ENCODE results near the gene SND1.

The SND1 gene

GRCh38 chr7:127736511-127736910, 84.5 kb downstream of the SND1 start:
- no peak for DNase-seq

DNA sequence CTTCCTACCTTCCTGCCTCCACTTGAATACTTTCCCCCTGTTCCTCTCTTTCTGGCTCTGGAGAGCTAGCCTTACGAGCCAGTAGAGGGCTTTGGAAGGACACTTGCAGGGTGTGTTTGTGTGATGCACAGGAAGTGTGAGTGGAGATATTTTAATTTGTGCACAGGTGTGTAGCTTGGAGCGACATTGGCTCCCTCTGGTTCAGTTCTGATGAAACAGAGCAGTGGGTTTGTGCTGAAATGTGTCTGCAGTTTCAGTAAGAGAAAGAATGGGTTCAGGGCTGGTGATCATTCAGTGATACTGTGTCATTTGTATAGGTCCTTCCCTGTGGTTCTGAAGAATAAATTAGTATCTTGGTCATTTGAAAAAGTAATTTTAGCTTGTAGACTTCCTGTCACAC, 86.9 kb downstream of the SND1 start:
- DNase-seq = no peak

- DNase-seq = no peak
Measured at GRCh38 chr7:127741764-127742375, 89.9 kb downstream of the SND1 start.

GRCh38 chr7:127745445-127745844, 93.5 kb downstream of the SND1 start:
- no peak for DNase-seq

DNA sequence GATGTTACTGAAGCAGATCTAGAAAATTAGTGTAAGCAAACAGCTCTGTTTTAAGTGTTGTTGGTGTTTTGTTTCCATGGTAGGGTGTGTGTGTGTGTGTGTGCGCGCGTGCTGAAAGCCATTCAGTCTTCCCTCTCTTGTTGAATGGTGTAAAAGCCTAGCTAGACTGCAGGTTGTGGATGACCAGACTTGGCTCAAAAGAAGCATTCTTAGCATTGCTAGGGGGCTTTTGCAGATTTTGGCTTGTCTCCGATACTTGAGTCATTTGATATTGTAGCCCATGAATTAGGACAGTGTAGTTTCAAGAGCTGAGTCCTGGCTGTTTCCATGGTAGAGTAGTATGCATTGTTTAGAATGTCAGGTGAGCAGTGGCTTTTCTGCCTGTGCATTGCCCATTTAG, 99.1 kb downstream of the SND1 start:
- DNase-seq = no peak

DNA sequence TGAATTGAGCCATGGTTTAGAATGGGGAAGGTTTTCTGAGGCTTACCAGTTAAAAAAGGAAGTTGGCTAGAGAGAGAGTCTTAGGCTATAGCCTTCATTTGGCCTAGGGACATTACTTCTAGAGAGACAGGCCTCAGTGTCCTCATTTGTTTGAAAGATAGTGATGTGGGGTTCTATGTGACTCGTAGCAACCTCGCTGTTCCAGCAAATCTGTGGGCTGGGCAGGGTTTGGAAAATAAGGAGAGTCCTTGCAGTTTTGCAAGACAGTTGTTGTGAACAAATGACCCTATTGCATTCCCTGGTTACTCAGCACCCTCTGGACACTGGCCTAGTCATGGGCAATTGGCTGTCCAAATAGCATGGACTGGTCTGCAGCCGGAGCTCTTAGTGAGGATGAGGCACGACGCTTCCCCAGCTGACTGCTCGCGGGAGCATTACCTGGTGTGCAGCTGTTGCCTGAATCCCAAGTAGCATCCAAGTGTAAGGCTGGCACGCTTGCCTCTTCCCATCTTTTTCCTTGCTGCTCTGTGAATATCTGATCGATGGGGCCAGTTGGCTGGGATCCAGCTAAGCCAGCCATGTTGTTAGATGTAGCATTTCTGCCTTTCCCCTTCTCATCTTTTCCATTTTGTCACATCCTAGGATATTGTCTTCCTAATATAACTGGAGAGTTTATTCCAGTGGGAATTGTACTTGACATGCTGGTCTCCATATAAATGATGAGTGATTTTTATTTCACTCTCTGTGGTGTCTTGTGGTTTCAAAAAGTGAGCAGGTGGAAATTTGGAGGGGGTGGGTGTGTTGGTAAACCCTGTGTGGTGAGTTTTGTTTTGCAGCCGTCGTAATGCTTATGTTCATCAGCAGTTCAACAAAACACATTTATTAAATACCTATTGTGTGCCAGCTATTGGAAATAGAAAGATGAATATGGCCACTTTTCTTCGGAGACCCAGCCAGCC, 99.8 kb downstream of the SND1 start:
- DNase-seq = no peak

DNA sequence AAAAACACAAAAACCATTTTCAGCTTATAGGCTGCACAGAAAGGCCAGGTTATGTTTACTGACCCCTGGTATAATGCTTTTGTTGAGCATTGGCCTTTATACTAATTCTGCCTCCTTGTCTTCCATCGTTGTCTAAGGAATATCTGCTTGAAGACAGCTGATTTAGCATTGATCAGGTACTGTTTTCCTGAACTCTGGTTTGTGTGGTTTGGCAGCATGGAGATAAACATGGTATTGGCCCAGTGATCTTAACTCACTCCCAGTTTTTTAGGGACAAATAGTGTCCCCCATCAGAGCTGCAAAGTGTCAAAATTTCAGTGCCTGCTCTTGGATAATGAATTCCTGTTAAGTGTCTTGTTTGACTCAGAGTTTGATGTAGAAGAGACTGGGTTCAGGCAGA, 100.8 kb downstream of the SND1 start:
- DNase-seq = no peak

GRCh38 chr7:127754457-127754856, 102.5 kb downstream of the SND1 start:
- DNase-seq = no peak

- no peak for DNase-seq
Measured at GRCh38 chr7:127755521-127755920, 103.5 kb downstream of the SND1 start.

- no peak for DNase-seq
Measured at GRCh38 chr7:127755965-127756364, 104.0 kb downstream of the SND1 start.

DNA sequence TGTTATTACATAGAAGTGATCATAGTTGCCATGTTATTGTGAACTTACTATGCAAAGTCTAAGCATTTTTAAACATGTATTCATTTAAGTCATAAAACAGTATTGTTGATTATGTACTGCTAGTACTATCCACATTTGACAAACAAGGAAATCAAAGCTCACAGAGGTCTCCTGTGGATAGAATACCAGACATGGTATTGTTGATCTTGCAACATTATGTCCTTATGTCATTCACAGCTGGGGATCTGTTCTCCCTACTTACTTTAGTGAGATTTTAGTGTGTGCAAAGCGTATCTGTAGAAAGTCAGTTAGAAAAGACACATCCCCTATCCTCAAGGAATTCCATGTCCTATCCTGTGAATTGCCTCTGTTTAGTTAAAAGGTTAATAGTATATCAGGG, 106.1 kb downstream of the SND1 start:
- DNase-seq = no peak

DNA sequence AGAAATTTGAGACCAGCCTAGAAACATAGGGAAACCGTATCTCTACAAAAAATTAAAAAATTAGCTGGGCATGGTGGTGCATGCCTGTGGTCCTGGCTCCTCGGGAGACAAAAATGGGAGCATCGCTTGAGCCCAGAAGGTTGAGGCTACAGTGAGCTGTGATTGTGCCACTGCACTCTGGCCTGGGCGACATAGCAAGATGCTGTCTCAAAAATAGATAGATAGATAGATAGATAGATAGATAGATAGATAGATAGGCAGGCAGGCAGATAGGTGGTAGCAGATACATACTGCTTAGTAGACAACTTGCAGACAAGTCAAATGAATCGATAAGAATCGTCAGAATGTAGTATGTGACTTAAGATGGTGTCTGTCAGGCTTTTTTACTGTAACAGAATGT, 106.9 kb downstream of the SND1 start:
- no peak for DNase-seq

DNA sequence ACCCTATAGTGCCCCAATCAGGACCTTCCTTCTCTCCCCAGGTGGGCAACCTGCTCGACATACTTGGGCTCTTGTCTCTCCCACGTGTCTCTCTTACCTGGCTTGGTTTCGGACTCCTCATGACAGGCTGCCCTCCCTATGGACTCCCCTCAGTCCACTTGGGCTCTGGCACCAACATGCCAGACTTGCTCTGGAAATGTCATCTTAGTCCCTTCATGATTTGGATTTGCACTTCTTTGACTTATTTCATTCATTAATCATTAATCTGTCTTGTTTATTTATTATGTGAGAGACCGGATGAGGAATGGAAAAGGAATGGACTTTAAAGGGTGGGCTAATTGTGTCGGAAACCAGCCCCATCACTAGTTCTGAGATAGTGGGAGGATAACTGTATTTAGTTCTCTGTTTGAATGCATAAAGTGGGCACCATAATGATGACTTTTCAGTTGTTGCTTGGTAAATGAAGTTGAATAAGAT, 108.0 kb downstream of the SND1 start:
- no peak for DNase-seq

DNA sequence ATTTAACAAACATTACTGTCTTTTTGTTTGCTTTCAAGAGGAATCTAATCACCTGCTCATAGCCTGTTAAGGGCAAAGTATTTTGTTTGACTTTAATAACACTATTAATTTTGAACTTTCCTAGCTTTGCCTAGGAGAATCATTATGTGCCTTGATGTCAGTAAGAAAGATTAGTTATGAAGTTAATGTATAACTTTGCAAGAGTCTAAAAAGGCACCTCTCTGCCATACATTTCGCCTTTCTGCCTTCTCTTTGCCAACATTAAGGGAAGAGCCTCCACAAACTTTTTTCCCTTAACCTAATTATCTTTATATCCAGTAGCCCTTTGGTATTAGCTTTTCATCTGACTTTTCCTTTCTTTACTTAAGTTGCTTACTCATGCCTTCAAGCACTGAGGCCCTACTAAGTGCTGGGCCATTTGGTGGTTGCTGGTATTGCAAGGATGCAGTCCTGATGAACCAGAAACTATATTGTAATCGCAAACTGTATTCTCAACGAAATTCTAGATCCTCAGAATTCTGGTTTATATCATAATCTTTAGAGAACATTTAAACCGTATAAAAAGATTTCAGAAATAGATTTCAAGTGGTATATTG, 108.5 kb downstream of the SND1 start:
- DNase-seq = no peak

GRCh38 chr7:127761196-127761595, 109.2 kb downstream of the SND1 start:
- no peak for DNase-seq

DNA sequence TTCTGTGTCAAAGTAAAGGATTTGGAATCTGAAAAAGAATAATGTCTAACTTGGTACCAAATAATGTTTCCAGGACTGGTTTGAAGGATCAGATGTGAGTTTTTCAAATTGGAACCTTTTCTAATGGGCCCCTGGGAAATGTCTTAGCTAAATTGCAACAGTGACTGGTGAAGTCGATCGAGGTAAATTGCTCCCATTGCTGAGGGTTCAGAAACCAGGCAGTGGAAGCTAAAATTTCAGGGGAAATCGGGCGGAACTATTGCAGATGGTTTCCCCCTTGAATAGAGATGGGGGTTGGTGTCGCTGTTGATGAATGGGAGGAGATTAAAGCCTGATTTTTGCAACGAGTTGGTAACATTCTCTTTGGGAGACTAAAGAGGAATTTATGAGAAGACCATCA, 112.7 kb downstream of the SND1 start:
- no peak for DNase-seq

DNA sequence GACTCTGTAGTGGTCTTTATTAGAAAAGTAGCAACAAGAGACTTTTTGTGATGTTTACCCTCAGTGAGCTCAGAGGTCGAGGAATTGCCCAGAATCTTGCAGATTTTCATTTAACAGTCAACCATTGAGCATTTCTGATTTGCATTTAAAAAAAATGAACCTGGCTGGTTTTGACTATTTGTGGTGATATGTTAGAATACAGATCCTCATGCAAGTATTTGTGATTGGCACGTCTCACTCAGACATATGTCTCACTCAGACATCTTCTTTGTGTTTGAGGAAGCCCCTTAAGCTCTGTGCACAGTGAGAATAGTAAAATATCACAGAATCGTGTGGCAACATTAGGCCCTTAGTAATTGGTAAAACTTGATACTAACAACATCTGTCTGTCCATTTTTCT, 113.2 kb downstream of the SND1 start:
- DNase-seq = no peak

DNA sequence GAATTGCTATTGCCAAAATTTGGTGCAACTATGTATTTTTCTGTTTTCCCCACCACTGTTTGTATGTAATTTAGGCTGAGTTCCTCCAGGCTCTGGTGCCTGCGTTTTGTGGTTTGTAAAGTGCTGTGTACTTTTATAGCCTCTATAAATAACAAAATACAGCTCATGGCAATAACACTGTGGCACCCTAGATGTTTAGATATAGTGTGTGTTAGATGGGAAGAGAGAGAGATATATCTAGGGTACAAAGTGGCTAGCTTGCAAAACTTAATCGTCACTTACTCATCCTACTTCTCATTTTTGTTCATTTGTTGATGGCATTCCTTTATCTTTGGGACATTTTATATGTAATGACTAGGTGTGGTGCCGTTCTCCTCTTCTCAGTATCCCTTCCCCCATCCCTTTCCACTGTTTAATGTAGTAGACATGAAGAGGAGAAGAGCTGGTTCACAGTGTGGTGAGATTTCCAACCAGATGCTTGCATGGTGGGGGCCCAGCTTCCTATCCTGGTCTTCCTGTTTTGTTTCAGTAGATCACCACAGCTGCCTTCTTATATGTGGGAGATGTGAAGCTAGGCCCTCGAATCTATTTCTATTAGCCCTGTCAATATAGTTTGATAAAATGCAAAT, 115.0 kb downstream of the SND1 start:
- no peak for DNase-seq

DNA sequence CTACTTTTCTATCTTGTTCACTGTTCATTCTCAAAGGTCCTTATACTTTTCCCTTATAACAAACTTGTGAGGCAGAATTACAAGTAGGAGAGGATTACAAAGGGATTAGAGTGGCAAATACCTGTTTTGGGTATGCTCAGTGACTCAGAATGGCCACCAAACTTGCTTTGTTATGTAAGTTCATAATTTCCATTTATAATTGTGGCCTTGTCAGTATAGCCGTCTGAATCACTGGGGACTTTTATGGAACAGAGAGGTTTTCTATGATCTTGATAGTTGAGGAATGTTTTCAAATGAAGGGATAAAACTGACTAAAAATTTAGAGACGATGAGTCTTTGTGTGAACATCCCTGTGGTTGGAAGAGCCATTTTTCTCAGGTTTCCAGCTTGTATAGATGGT, 116.2 kb downstream of the SND1 start:
- no peak for DNase-seq

DNA sequence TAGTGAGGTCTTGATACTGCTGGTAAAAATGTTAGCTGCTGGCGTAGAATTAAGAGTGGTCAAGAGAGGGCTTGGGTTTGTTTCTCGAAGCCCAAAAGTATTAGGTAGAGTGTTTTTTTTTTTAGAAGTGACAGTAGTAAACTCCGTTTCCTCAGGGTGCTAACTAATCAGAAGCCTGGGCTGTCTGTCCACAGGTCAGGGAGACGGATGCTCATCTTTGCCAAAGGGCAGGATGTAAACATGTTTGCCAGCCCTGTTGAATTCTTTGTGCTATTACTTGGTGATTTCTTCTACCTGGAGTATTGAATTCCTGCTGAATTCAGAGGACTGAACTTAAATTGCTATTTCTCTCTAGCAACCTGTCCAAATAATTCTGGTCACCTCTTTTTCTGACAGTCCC, 117.1 kb downstream of the SND1 start:
- no peak for DNase-seq

- DNase-seq = no peak
Measured at GRCh38 chr7:127769696-127770400, 117.9 kb downstream of the SND1 start.

DNA sequence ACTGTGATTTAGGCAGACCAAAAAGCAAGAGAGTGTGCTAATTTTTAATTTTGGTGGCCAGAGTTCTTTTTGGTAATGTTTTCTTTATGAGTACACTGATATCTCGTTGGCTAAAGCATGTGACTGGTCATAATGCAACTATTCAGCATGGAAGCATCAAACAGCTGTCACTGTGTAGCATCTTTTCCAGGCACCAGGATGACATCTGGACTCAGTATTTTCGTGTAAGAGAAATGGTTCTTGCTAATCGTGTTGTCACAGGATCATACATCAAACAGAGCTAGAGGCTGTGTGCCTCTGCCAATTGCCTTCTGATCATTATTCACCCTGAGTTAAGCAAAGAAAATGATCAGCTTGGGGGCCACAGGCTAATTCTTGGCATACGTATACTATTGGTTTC, 118.9 kb downstream of the SND1 start:
- no peak for DNase-seq

- DNase-seq = no peak
Measured at GRCh38 chr7:127771707-127772106, 119.7 kb downstream of the SND1 start.
